Ishikawa (cell line): ENCODE measurements around the gene RAET1L.

Experiments
- CEBPB ChIP-seq: IDR thresholded peaks from 2 replicates; pipeline ENCODE4 v1.6.1; 2012
- CREB1 ChIP-seq: IDR thresholded peaks from 2 replicates; pipeline ENCODE4 v1.6.1; 2012; ENCODE audit warnings: low read depth
- EGR1 ChIP-seq: IDR thresholded peaks from 2 replicates; pipeline ENCODE4 v1.6.1; 2012
- EP300 ChIP-seq: IDR thresholded peaks from 2 replicates; pipeline ENCODE4 v1.6.1; 2012; ENCODE audit warnings: borderline replicate concordance
- FOXM1 ChIP-seq: IDR thresholded peaks from 2 replicates; pipeline ENCODE4 v1.6.1; 2012; ENCODE audit warnings: low read depth, borderline replicate concordance
- MAX ChIP-seq: IDR thresholded peaks from 2 replicates; pipeline ENCODE4 v1.6.1; 2012
- NFIC ChIP-seq: IDR thresholded peaks from 2 replicates; pipeline ENCODE4 v1.6.1; 2012
- RAD21 ChIP-seq: IDR thresholded peaks from 2 replicates; pipeline ENCODE4 v1.6.1; 2012; ENCODE audit warnings: low read depth
- REST ChIP-seq: IDR thresholded peaks from 2 replicates; pipeline ENCODE4 v1.6.1; 2012; ENCODE audit warnings: low read depth, mild to moderate bottlenecking
- TAF1 ChIP-seq: IDR thresholded peaks from 2 replicates; pipeline ENCODE4 v1.6.1; 2012; ENCODE audit warnings: low read depth, mild to moderate bottlenecking
- TCF12 ChIP-seq: IDR thresholded peaks from 2 replicates; pipeline ENCODE4 v1.6.1; 2012; ENCODE audit warnings: low read depth
- TEAD4 ChIP-seq: IDR thresholded peaks from 2 replicates; pipeline ENCODE4 v1.6.1; 2012
- YY1 ChIP-seq: IDR thresholded peaks from 2 replicates; pipeline ENCODE4 v1.6.1; 2012; ENCODE audit warnings: low read depth

- TF ChIP-seq MAX (no peak), TAF1 (no peak), REST (no peak), EP300 (no peak), YY1 (no peak), TEAD4 (no peak), CEBPB (no peak), CREB1 (no peak), NFIC (no peak), RAD21 (no peak), EGR1 (no peak), FOXM1 (no peak), TCF12 (no peak)
Measured at GRCh38 chr6:150008588-150008987, 16.7 kb downstream of the RAET1L start.
